ENCODE measurements around the gene STYX.
"Not testable (repeated sequence)": the region's sequence is repeated elsewhere in the genome, so short reads cannot be mapped to it uniquely, and the experiment has no call there.

The STYX gene

GRCh38 chr14:52711666-52712065 lies 18.3 kb upstream of the STYX start:
- DNase-seq, result no peak
- H3K4me3 ChIP-seq (ENCODE audit: low read depth, low read length), result no peak overlapping the region
- no peaks in the 10 kb centered on the region for H3K27me3 ChIP-seq (ENCODE audit: insufficient read depth, low read depth, severe bottlenecking)
- no peak overlapping the region for H3K27ac ChIP-seq
- H3K36me3 ChIP-seq, result peaks cover 91% of the 10 kb centered on the region
- TF ChIP-seq CTCF (IDR thresholded peaks at IDR 0.05; ENCODE audit: low read depth, low read length), result no peak
- no peaks in the 10 kb centered on the region for H3K9me3 ChIP-seq (ENCODE audit: severe bottlenecking)

GRCh38 chr14:52716155-52716554 lies 13.8 kb upstream of the STYX start:
- no peak overlapping the region for H3K27ac ChIP-seq
- no peaks in the 10 kb centered on the region for H3K9me3 ChIP-seq (ENCODE audit: severe bottlenecking)
- H3K4me3 ChIP-seq (ENCODE audit: low read depth, low read length), result no peak overlapping the region
- H3K36me3 ChIP-seq, result peaks cover 92% of the 10 kb centered on the region
- no peaks in the 10 kb centered on the region for H3K27me3 ChIP-seq (ENCODE audit: insufficient read depth, low read depth, severe bottlenecking)
- no peak for TF ChIP-seq CTCF (IDR thresholded peaks at IDR 0.05; ENCODE audit: low read depth, low read length)
- no peak for DNase-seq

GRCh38 chr14:52723514-52724359 lies 6.2 kb upstream of the STYX start:
- Histone ChIP-seq H3K9me3 (ENCODE audit: severe bottlenecking) (no peaks in the 10 kb centered on the region), H3K27me3 (ENCODE audit: insufficient read depth, low read depth, severe bottlenecking) (no peaks in the 10 kb centered on the region), H3K36me3 (peaks cover 86% of the 10 kb centered on the region), H3K27ac (no peak overlapping the region), H3K4me3 (ENCODE audit: low read depth, low read length) (no peak overlapping the region)
- DNase-seq, result no peak
- no peak for TF ChIP-seq CTCF (IDR thresholded peaks at IDR 0.05; ENCODE audit: low read depth, low read length)

GRCh38 chr14:52724360-52724644 lies 5.7 kb upstream of the STYX start:
- H3K9me3 ChIP-seq (ENCODE audit: severe bottlenecking), result no peaks in the 10 kb centered on the region
- H3K27me3 ChIP-seq (ENCODE audit: insufficient read depth, low read depth, severe bottlenecking), result no peaks in the 10 kb centered on the region
- H3K36me3 ChIP-seq, result peaks cover 80% of the 10 kb centered on the region
- no peak for DNase-seq
- no peak overlapping the region for H3K27ac ChIP-seq
- H3K4me3 ChIP-seq (ENCODE audit: low read depth, low read length), result no peak overlapping the region
- no peak for TF ChIP-seq CTCF (IDR thresholded peaks at IDR 0.05; ENCODE audit: low read depth, low read length)

- H3K36me3 ChIP-seq, result peaks cover 53% of the 10 kb centered on the region
- not testable (repeated sequence) for H3K27me3 ChIP-seq (ENCODE audit: insufficient read depth, low read depth, severe bottlenecking); H3K4me3 ChIP-seq (ENCODE audit: low read depth, low read length); H3K9me3 ChIP-seq (ENCODE audit: severe bottlenecking); DNase-seq; H3K27ac ChIP-seq
These were observed 2.5 kb upstream of the STYX start for GRCh38 chr14:52727509-52727908.

- not testable (repeated sequence) for H3K4me3 ChIP-seq (ENCODE audit: low read depth, low read length); DNase-seq; H3K27me3 ChIP-seq (ENCODE audit: insufficient read depth, low read depth, severe bottlenecking); H3K9me3 ChIP-seq (ENCODE audit: severe bottlenecking); H3K27ac ChIP-seq
- H3K36me3 ChIP-seq, result peaks cover 43% of the 10 kb centered on the region
These were observed 931 bp upstream of the STYX start for GRCh38 chr14:52729035-52729434.

- H3K36me3 ChIP-seq, result peaks cover 43% of the 10 kb centered on the region
- no peaks in the 10 kb centered on the region for H3K27me3 ChIP-seq (ENCODE audit: insufficient read depth, low read depth, severe bottlenecking)
- no peaks in the 10 kb centered on the region for H3K9me3 ChIP-seq (ENCODE audit: severe bottlenecking)
- no peak overlapping the region for H3K27ac ChIP-seq
- no peak for DNase-seq
- H3K4me3 ChIP-seq (ENCODE audit: low read depth, low read length), result peak overlapping the region; percentile 29
- TF ChIP-seq CTCF (IDR thresholded peaks at IDR 0.05; ENCODE audit: low read depth, low read length), result no peak
These were observed 411 bp upstream of the STYX start for GRCh38 chr14:52729585-52729924.

All from WERI-Rb-1 (cell line).